SK-N-MC (cell line): ENCODE results near the gene IQCB1.

ENCODE experiments used
- EZH2 ChIP-seq: fragments of 200-600 bp; sonication (generic); IDR thresholded peaks from one replicate; pipeline ENCODE4 v1.6.1; 2017; ENCODE audit warnings: antibody characterized with exemption
- FOXP2 ChIP-seq: optimal IDR thresholded peaks from 2 replicates; pipeline ENCODE3; 2011; ENCODE audit warnings: mild to moderate bottlenecking, moderate library complexity; ENCODE audit not compliant: insufficient read depth; ENCODE audit errors: extremely low read length, control extremely low read depth
- POLR2AphosphoS5 ChIP-seq: IDR thresholded peaks from 2 replicates; pipeline ENCODE4 v1.6.1; 2012; ENCODE audit warnings: mild to moderate bottlenecking, low read depth, low read length, borderline replicate concordance

DNA sequence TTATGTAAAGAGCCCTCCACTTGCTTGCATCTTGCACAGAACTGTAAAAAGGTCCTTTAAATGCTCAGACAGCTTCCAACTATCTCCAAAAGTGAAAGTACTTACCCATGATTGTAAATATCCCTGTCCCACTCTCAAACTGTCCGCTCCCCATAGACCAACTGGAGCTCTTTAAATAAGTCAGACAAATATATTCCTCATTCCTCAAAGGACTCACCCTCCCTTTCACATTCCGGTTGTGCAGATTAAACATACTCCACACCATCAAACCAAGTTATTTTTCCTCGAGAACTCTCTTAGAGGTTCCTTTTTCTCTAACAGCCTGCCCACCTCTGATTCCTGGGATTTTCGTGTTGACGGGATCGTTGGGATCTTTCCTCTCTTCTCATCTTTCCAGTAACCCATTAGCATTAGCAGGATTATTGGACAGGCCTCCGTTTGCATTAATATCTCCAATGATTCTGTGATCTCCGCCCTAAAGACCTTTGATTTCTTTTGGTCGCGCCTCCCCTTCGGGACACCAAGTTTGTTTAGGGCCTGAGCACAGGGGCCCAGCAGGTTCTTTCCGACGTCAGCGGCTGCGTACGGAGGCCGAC is 86.1 kb downstream of the IQCB1 start:
- TF ChIP-seq POLR2AphosphoS5 (no peak), EZH2 (no peak), FOXP2 (no peak)
